ENCODE measurements around the gene PUS1. TPM values are rescaled to one million over a fixed set of nuclear protein-coding genes. Genes with fewer than 3 reads are reported as not detected.

PUS1 gene
- total RNA-seq, 1 donor from 2014 or later: 20.5 TPM

Other genes with a start within 250 kb of the PUS1 start
- 20.8 TPM for gene SFSWAP, start 218.2 kb upstream of the PUS1 start, total RNA-seq
- gene MMP17, start 100.9 kb upstream of the PUS1 start, total RNA-seq: 2.2 TPM
- 12.8 TPM for gene ULK1, start 34.7 kb upstream of the PUS1 start, total RNA-seq
- gene EP400, start 20.7 kb downstream of the PUS1 start, total RNA-seq: 26.1 TPM
- 9.0 TPM for gene DDX51, start 215.0 kb downstream of the PUS1 start, total RNA-seq
- 18.1 TPM for gene NOC4L, start 215.2 kb downstream of the PUS1 start, total RNA-seq

Measured in esophagus mucosa (tissue), 1 donor.